Endothelial cell of umbilical vein (primary cell): ENCODE measurements around the gene MELTF. TPM values are rescaled to one million over a fixed set of nuclear protein-coding genes. Genes with fewer than 3 reads are reported as not detected.

Experiments used
- BruUV-seq: library from RNA; stranded (reverse); fragments of 400-500 nt; replicated peaks from 2 replicates; lab custom pipeline; 2021; lab: Mats Ljungman, UMichigan
- CTCF ChIA-PET: fragments of 300-600, 350-600 bp; sonication (Branson Sonifier 250); formaldehyde crosslinking; loops from one replicate; lab custom pipeline; 2021; ENCODE audit warnings: antibody characterized with exemption, inconsistent platforms; lab: Charles Lee
- POLR2A ChIA-PET: fragments of 300-600, 350-600 bp; sonication (Branson Sonifier 250); formaldehyde crosslinking; loops from one replicate; lab custom pipeline; 2021; ENCODE audit warnings: antibody characterized with exemption, inconsistent platforms; lab: Charles Lee
- DNase-seq: peaks from one replicate; pipeline ENCODE4 v3.0.0-alpha.2; 2011; ENCODE audit warnings: low read depth, low spot score
- FAIRE-seq: peaks from 2 replicates; lab custom pipeline; 2011; peaks lifted over from hg19 to GRCh38; lab: Jason Lieb, UNC
- H2AFZ ChIP-seq: 2 replicates; pipeline ENCODE4 v1.6.0; 2012; ENCODE audit warnings: low read depth, low read length, control low read depth, inconsistent platforms
- H3K27ac ChIP-seq: 2 replicates; pipeline ENCODE4 v1.5.1; 2011; ENCODE audit warnings: low read depth, mild to moderate bottlenecking, control low read depth, low read length, moderate library complexity; ENCODE audit not compliant: insufficient read depth
- H3K27me3 ChIP-seq, 2 experiments: 2 replicates each; pipeline versions ENCODE4 v1.6.0 to v1.6.1; 2011; ENCODE audit warnings: low read length in 2 of 2, mixed read lengths in 1 of 2; ENCODE audit not compliant: control insufficient read depth in 2 of 2, insufficient read depth in 2 of 2
- H3K36me3 ChIP-seq, 2 experiments: 2 replicates in 1 of 2; 3 replicates in 1 of 2; pipeline ENCODE4 v1.5.1; 2011; ENCODE audit warnings: low read length in 2 of 2, mild to moderate bottlenecking in 1 of 2, moderate library complexity in 1 of 2; ENCODE audit not compliant: control insufficient read depth in 2 of 2, insufficient read depth in 2 of 2; ENCODE audit errors: extremely low read depth in 1 of 2
- H3K4me1 ChIP-seq: 3 replicates; pipeline ENCODE4 v1.5.1; 2011; ENCODE audit warnings: mild to moderate bottlenecking, low read length; ENCODE audit not compliant: control insufficient read depth, insufficient read depth; ENCODE audit errors: extremely low read depth
- H3K4me2 ChIP-seq: 2 replicates; pipeline ENCODE4 v1.6.1; 2011; ENCODE audit warnings: low read length, control low read depth, mixed read lengths; ENCODE audit not compliant: insufficient read depth
- H3K4me3 ChIP-seq, 3 experiments: fragments of 200-600 bp in 1 of 3; sonication (generic), shearing (Covaris generic) in 1 of 3; replicated peaks in 1 of 3; 2 replicates each; pipeline ENCODE4 v1.5.1; 2011 to 2016; ENCODE audit warnings: control low read depth in 3 of 3, low read length in 3 of 3, mild to moderate bottlenecking in 2 of 3, inconsistent platforms in 1 of 3, low read depth in 1 of 3, moderate library complexity in 1 of 3; ENCODE audit not compliant: insufficient read depth in 1 of 3
- H3K79me2 ChIP-seq: 2 replicates; pipeline ENCODE4 v1.6.0; 2012; ENCODE audit warnings: low read length, inconsistent platforms; ENCODE audit not compliant: control insufficient read depth, insufficient read depth
- H3K9ac ChIP-seq: replicated peaks from 2 replicates; pipeline ENCODE3; 2011; ENCODE audit warnings: low read length, control low read depth; ENCODE audit not compliant: insufficient read depth; ENCODE audit errors: extremely low read depth
- H3K9me1 ChIP-seq: replicated peaks from 3 replicates; pipeline ENCODE4 v1.6.0; 2011; ENCODE audit warnings: mild to moderate bottlenecking, low read length; ENCODE audit not compliant: control insufficient read depth, insufficient read depth; ENCODE audit errors: extremely low read depth
- H3K9me3 ChIP-seq: replicated peaks from 2 replicates; pipeline ENCODE4 v1.5.1; 2012; ENCODE audit warnings: low read length, inconsistent platforms; ENCODE audit not compliant: control insufficient read depth, insufficient read depth
- H4K20me1 ChIP-seq: replicated peaks from 2 replicates; pipeline ENCODE3; 2011; ENCODE audit warnings: mild to moderate bottlenecking, low read length; ENCODE audit not compliant: control insufficient read depth, insufficient read depth; ENCODE audit errors: extremely low read depth
- EZH2 ChIP-seq: IDR thresholded peaks from 2 replicates; pipeline ENCODE4 v1.6.1; 2012; ENCODE audit warnings: borderline replicate concordance, low read depth, mild to moderate bottlenecking, moderate library complexity, low read length, inconsistent platforms; ENCODE audit not compliant: severe bottlenecking
- FOS ChIP-seq: IDR thresholded peaks from 2 replicates; pipeline ENCODE4 v1.6.1; 2011; ENCODE audit warnings: mild to moderate bottlenecking, low read length, moderate library complexity, borderline replicate concordance; ENCODE audit not compliant: insufficient read depth
- GATA2 ChIP-seq: IDR thresholded peaks from 2 replicates; pipeline ENCODE4 v1.7.0; 2011; ENCODE audit warnings: low read depth, mild to moderate bottlenecking, moderate library complexity, mixed read lengths, low read length; ENCODE audit not compliant: insufficient read length, insufficient read depth
- JUN ChIP-seq: IDR thresholded peaks from 2 replicates; pipeline ENCODE4 v1.6.1; 2011; ENCODE audit warnings: borderline replicate concordance, low read depth; ENCODE audit not compliant: insufficient read length, insufficient read depth
- MYC ChIP-seq: IDR thresholded peaks from one replicate; pipeline ENCODE4 v1.6.1; 2011; ENCODE audit warnings: mild to moderate bottlenecking, low read depth, low read length
- POLR2A ChIP-seq: IDR thresholded peaks from 2 replicates; pipeline ENCODE4 v1.6.1; 2012; ENCODE audit warnings: low read depth, mild to moderate bottlenecking, control low read depth, low read length
- POLR2AphosphoS5 ChIP-seq: IDR thresholded peaks from 2 replicates; pipeline ENCODE4 v1.6.1; 2012; ENCODE audit warnings: low read depth, mild to moderate bottlenecking, control low read depth, low read length, moderate library complexity; ENCODE audit not compliant: insufficient read depth
- dilution Hi-C: fragments of 300-500 bp; cut with MboI; formaldehyde crosslinking; loops from one replicate; pipeline ENCODE4 v1.15.0; 2019; ENCODE audit warnings: low sequenced_read_pairs; ENCODE audit not compliant: extremely low pct_ligation_motif_present
- intact Hi-C: fragments of 100-400 bp; cut with micrococcal nuclease; formaldehyde crosslinking; loops from one replicate; pipeline ENCODE4 v1.10.0; 2022
- polyA plus RNA-seq, 4 experiments: library from polyadenylated mRNA; depleted of rRNA in 3 of 4; stranded (reverse) in 3 of 4; unstranded in 1 of 4; fragments of >200 nt; gene quantifications; 2 replicates each; pipeline versions ENCODE4 v1.2.1 to v1.2.3, GENCODE V29; 2011 to 2012; ENCODE audit warnings: missing spikeins in 1 of 4
- total RNA-seq: library from RNA; stranded (reverse); gene quantifications from 2 replicates; pipeline ENCODE4 v1.2.3, GENCODE V29; 2021
- TF ChIP-seq, protein P1 (sequence below), 2 donors: IDR thresholded peaks; 1 replicate in 1 of 2; 2 replicates in 1 of 2; pipeline ENCODE4 v1.5.1; 2011; ENCODE audit warnings: low read length in 2 of 2, mild to moderate bottlenecking in 2 of 2, moderate library complexity in 2 of 2, control low read depth in 1 of 2, inconsistent platforms in 1 of 2, low read depth in 1 of 2; ENCODE audit not compliant: insufficient read depth in 1 of 2; ENCODE audit errors: extremely low read depth in 1 of 2
- TF ChIP-seq, protein P2 (sequence below): IDR thresholded peaks from 2 replicates; pipeline ENCODE4 v1.6.1; 2011; ENCODE audit not compliant: insufficient read depth, insufficient read length

MELTF gene
- total and polyA plus RNA-seq, 2 donors (not counting 3 experiments of a cell fraction or from before 2014, with no cell fraction given), result 0.59 to 2.3 TPM

DNA sequence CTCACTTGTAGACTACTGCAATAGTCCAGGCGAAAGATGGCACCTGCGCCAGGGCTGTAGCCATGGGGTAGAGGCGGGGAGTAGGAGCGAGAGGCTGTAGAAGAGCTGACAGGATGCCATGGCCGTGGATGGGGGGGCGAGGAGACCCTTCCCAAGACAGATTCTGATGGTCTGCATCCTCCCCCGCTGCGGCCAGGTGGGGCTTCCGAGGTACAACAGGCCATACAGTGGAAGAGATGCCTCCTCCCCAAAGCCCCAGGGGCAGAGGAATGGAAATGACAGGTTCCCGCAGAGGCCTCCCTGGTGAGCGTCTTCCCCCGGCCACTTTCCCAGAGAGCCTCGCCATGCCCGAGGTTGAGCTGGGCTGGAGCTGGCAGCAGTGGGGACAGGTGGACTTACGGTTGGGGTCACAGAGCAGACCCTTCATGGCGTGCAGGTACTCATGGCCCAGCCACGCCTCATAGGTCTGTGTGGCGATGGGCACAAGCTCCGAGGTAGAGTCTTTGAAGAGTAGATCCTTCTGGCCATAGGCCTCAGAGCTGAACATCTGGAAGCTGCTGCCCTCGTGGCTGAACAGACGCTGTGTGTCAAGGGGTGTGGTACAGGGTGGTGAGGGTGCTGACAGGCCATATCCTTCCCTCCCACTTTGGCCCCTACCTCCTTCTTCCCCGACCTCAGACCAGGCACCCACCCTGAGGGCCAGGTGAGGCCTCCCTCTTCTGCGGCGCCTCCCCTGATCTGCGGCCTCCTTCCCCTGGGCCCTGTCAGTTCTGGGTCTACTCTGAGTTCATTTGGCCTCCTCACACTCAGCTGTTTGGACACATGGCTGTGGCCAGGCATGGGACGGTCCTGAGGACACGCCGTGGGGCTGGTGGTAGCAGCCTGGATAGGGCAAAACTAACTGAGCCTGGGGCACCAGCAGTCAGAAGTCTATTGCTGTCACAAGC is 13.6 kb downstream of the MELTF start:
- no peak overlapping the region for H2AFZ ChIP-seq
- no peaks in the 10 kb centered on the region for H3K4me1 ChIP-seq
- intact Hi-C loops, result no loop called here
- ChIA-PET CTCF (interaction anchor here (0.6 to 2.0 kb wide), 4 partner anchors 9 to 13 kb away, joined by 3 to 10 read pairs (median 6); partner anchors contain the start of gene MELTF), POLR2A (no interaction called here)
- no peaks in the 10 kb centered on the region for H3K36me3 ChIP-seq
- FAIRE-seq (no peak), DNase-seq (no peak)
- no peak overlapping the region for H3K9ac ChIP-seq
- no TSS peak for BruUV-seq
- no peak overlapping the region for H3K27ac ChIP-seq
- H3K4me3 ChIP-seq, result no peak overlapping the region
- H3K9me1 ChIP-seq, result no peaks in the 10 kb centered on the region
- dilution Hi-C loops, result no loop called here
- H4K20me1 ChIP-seq, result no peaks in the 10 kb centered on the region
- no peaks in the 10 kb centered on the region for H3K9me3 ChIP-seq
- peaks cover 6 to 18% of the 10 kb centered on the region in 2 experiments for H3K27me3 ChIP-seq
- TF ChIP-seq, protein P1, sequence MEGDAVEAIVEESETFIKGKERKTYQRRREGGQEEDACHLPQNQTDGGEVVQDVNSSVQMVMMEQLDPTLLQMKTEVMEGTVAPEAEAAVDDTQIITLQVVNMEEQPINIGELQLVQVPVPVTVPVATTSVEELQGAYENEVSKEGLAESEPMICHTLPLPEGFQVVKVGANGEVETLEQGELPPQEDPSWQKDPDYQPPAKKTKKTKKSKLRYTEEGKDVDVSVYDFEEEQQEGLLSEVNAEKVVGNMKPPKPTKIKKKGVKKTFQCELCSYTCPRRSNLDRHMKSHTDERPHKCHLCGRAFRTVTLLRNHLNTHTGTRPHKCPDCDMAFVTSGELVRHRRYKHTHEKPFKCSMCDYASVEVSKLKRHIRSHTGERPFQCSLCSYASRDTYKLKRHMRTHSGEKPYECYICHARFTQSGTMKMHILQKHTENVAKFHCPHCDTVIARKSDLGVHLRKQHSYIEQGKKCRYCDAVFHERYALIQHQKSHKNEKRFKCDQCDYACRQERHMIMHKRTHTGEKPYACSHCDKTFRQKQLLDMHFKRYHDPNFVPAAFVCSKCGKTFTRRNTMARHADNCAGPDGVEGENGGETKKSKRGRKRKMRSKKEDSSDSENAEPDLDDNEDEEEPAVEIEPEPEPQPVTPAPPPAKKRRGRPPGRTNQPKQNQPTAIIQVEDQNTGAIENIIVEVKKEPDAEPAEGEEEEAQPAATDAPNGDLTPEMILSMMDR (IDR thresholded peaks at IDR 0.05; ENCODE audit: extremely low read depth in 1 of 2, insufficient read depth in 1 of 2, low read depth in 1 of 2, low read length in 2 of 2), result no peak
- no peaks in the 10 kb centered on the region for H3K79me2 ChIP-seq
- H3K4me2 ChIP-seq, result no peak overlapping the region

DNA sequence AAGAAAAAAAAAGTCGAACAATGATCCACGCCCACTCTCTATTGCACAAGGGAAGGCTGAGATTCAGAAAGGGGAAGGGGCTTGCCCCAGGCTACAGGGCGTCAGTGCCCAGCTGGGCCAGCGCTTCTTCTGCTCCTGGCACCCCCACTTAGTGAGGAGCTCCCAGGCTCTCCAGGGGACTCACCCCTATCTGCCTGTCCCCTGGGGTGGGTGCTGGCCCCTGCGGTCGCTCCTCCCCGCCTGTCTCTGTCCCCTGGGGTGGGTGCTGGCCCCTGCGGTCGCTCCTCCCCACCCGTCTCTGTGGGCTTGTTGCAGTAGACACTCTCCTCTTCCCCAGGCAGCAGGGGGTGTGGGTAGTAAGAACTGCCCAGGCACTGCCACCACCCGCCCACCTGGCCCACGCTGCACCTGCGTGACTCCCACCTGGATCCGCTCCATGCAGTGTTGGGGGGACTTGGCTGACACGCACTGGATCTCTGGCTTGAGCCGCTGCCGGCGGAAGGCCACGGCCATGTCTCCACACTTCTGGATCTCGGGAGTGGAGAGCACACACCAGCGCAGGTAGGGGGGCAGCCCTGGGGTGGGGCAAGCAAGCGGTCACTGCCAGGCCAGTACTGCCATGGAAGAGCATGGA is 14.6 kb downstream of the MELTF start:
- FAIRE-seq (no peak), DNase-seq (no peak)
- Histone ChIP-seq H3K27ac (no peak overlapping the region), H2AFZ (no peak overlapping the region), H4K20me1 (no peaks in the 10 kb centered on the region), H3K9me3 (no peaks in the 10 kb centered on the region), H3K9me1 (no peaks in the 10 kb centered on the region), H3K36me3 (no peaks in the 10 kb centered on the region), H3K27me3 (peaks cover 4 to 16% of the 10 kb centered on the region in 2 experiments), H3K79me2 (no peaks in the 10 kb centered on the region), H3K4me2 (no peak overlapping the region), H3K4me1 (no peaks in the 10 kb centered on the region), H3K4me3 (no peak overlapping the region), H3K9ac (no peak overlapping the region)
- TF ChIP-seq JUN (no peak), MYC (no peak), POLR2A (no peak), POLR2AphosphoS5 (no peak), EZH2 (no peak), GATA2 (no peak), FOS (no peak)
- TF ChIP-seq, protein P2, sequence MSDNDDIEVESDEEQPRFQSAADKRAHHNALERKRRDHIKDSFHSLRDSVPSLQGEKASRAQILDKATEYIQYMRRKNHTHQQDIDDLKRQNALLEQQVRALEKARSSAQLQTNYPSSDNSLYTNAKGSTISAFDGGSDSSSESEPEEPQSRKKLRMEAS, result no peak
- TF ChIP-seq, protein P1 (IDR thresholded peaks at IDR 0.05; ENCODE audit: extremely low read depth in 1 of 2, insufficient read depth in 1 of 2, low read depth in 1 of 2, low read length in 2 of 2), result no peak
- intact Hi-C loops (no loop called here), dilution Hi-C loops (no loop called here)
- BruUV-seq, result no TSS peak
- ChIA-PET POLR2A (no interaction called here), CTCF (no interaction called here)
